HG02588 (cell line): ENCODE data around the gene CCDC60.

Experiments
- ATAC-seq: cut with Tn5 transposase; IDR thresholded peaks from one replicate; pipeline ENCODE4 v1.9.1; 2021; ENCODE audit warnings: mild to moderate bottlenecking, moderate library complexity; ENCODE audit not compliant: unreplicated experiment

CCDC60 gene

GRCh38 chr12:119432949-119433348, 98.4 kb downstream of the CCDC60 start:
- no peak for ATAC-seq

GRCh38 chr12:119440803-119441360, 106.4 kb downstream of the CCDC60 start:
- ATAC-seq, result no peak

GRCh38 chr12:119444462-119445044, 110.0 kb downstream of the CCDC60 start:
- ATAC-seq, result no peak

- no peak for ATAC-seq
Observed at GRCh38 chr12:119446459-119446858, 111.9 kb downstream of the CCDC60 start.

GRCh38 chr12:119447126-119447525, 112.6 kb downstream of the CCDC60 start:
- ATAC-seq, result no peak

- no peak for ATAC-seq
Observed at GRCh38 chr12:119447618-119448017, 113.1 kb downstream of the CCDC60 start.

GRCh38 chr12:119448611-119449131, 114.1 kb downstream of the CCDC60 start:
- ATAC-seq, result no peak

GRCh38 chr12:119450771-119451170, 116.2 kb downstream of the CCDC60 start:
- ATAC-seq, result no peak

- no peak for ATAC-seq
Observed at GRCh38 chr12:119456824-119457223, 122.3 kb downstream of the CCDC60 start.

- no peak for ATAC-seq
Observed at GRCh38 chr12:119457271-119457670, 122.7 kb downstream of the CCDC60 start.

- no peak for ATAC-seq
Observed at GRCh38 chr12:119459481-119459880, 125.0 kb downstream of the CCDC60 start.

GRCh38 chr12:119460876-119461275, 126.3 kb downstream of the CCDC60 start:
- ATAC-seq, result no peak

GRCh38 chr12:119461636-119462214, 127.2 kb downstream of the CCDC60 start:
- ATAC-seq, result no peak

- ATAC-seq, result no peak
Observed at GRCh38 chr12:119463211-119463926, 128.8 kb downstream of the CCDC60 start.

- no peak for ATAC-seq
Observed at GRCh38 chr12:119468296-119468695, 133.8 kb downstream of the CCDC60 start.

- no peak for ATAC-seq
Observed at GRCh38 chr12:119475650-119476049, 141.1 kb downstream of the CCDC60 start.

GRCh38 chr12:119476951-119477350, 142.4 kb downstream of the CCDC60 start:
- no peak for ATAC-seq

- ATAC-seq, result no peak
Observed at GRCh38 chr12:119479121-119479561, 144.6 kb downstream of the CCDC60 start.

GRCh38 chr12:119480551-119480950, 146.0 kb downstream of the CCDC60 start:
- ATAC-seq, result no peak

- no peak for ATAC-seq
Observed at GRCh38 chr12:119486599-119487154, 152.1 kb downstream of the CCDC60 start.

GRCh38 chr12:119491814-119492213, 157.3 kb downstream of the CCDC60 start:
- ATAC-seq, result no peak
